IMR-90 (cell line): ENCODE results near the gene MYO1C. TPM values are rescaled to one million over a fixed set of nuclear protein-coding genes. Genes with fewer than 3 reads are reported as not detected.

Experiments
- ATAC-seq: fragments of 200-7000 bp; cut with Tn5 transposase; 2 replicates; pipeline ENCODE4 v1.9.1; 2020; ENCODE audit warnings: low read depth, mild to moderate bottlenecking, moderate library complexity
- BruUV-seq: library from RNA; stranded (reverse); fragments of 400-500 nt; replicated peaks from 2 replicates; lab custom pipeline; 2021; lab: Mats Ljungman, UMichigan
- CTCF ChIA-PET: fragments of 300-600 bp; formaldehyde crosslinking; extraction: SDS; loops from one replicate; lab custom pipeline; 2021; ENCODE audit warnings: antibody characterized with exemption; lab: Yijun Ruan, JAX
- POLR2A ChIA-PET: fragments of 300-600 bp; sonication (Branson Sonifier 250); formaldehyde crosslinking; loops from one replicate; lab custom pipeline; 2022; ENCODE audit warnings: antibody characterized with exemption; ENCODE audit not compliant: unreplicated experiment; lab: Charles Lee
- DNase-seq: peaks from one replicate; pipeline ENCODE4 v3.0.0; 2013
- H2AFZ ChIP-seq: replicated peaks from 2 replicates; pipeline ENCODE3; 2013; ENCODE audit warnings: low read length, mild to moderate bottlenecking; ENCODE audit not compliant: poor library complexity
- H2AK5ac ChIP-seq: 2 replicates; pipeline ENCODE4 v1.6.1; 2013; ENCODE audit warnings: low read depth, low read length, inconsistent platforms
- H2AK9ac ChIP-seq: replicated peaks from 2 replicates; pipeline ENCODE3; 2013; ENCODE audit warnings: mild to moderate bottlenecking, low read depth, low read length, moderate library complexity; ENCODE audit not compliant: poor library complexity
- H2BK120ac ChIP-seq: 2 replicates; pipeline ENCODE4 v1.6.1; 2013; ENCODE audit warnings: low read depth, low read length, inconsistent platforms
- H2BK15ac ChIP-seq: 3 replicates; pipeline ENCODE4 v1.6.1; 2013; ENCODE audit warnings: low read depth, low read length, inconsistent platforms
- H2BK20ac ChIP-seq: 2 replicates; pipeline ENCODE4 v1.6.1; 2013; ENCODE audit warnings: low read depth, mild to moderate bottlenecking, inconsistent platforms, low read length, moderate library complexity
- H2BK5ac ChIP-seq: 2 replicates; pipeline ENCODE4 v1.6.1; 2013; ENCODE audit warnings: mild to moderate bottlenecking, low read depth, low read length, inconsistent platforms; ENCODE audit not compliant: poor library complexity, severe bottlenecking
- H3K14ac ChIP-seq: replicated peaks from 2 replicates; pipeline ENCODE4 v1.6.1; 2013; ENCODE audit warnings: low read depth, low read length, inconsistent platforms
- H3K18ac ChIP-seq: 2 replicates; pipeline ENCODE4 v1.6.1; 2013; ENCODE audit warnings: low read depth, low read length, control low read depth
- H3K23ac ChIP-seq: 2 replicates; pipeline ENCODE4 v1.6.1; 2013; ENCODE audit warnings: low read depth, low read length, inconsistent platforms
- H3K27ac ChIP-seq: 2 replicates; pipeline ENCODE4 v1.5.1; 2013; ENCODE audit warnings: mild to moderate bottlenecking, control low read depth, low read length; ENCODE audit not compliant: insufficient read depth
- H3K27me3 ChIP-seq: 2 replicates; pipeline ENCODE4 v1.6.1; 2013; ENCODE audit warnings: low read length; ENCODE audit not compliant: control insufficient read depth, insufficient read depth
- H3K36me3 ChIP-seq: 2 replicates; pipeline ENCODE4 v1.6.1; 2013; ENCODE audit warnings: low read length, mixed read lengths; ENCODE audit not compliant: control insufficient read depth, insufficient read depth
- H3K4ac ChIP-seq: 2 replicates; pipeline ENCODE4 v1.6.1; 2013; ENCODE audit warnings: low read depth, low read length, inconsistent platforms
- H3K4me1 ChIP-seq: 2 replicates; pipeline ENCODE4 v1.6.1; 2013; ENCODE audit warnings: low read length, mixed read lengths; ENCODE audit not compliant: control insufficient read depth, insufficient read depth
- H3K4me2 ChIP-seq: 2 replicates; pipeline ENCODE4 v1.6.1; 2013; ENCODE audit warnings: low read depth, mild to moderate bottlenecking, control low read depth, low read length, moderate library complexity
- H3K4me3 ChIP-seq: 2 replicates; pipeline ENCODE4 v1.5.1; 2013; ENCODE audit warnings: low read depth, mild to moderate bottlenecking, control low read depth, low read length, moderate library complexity; ENCODE audit not compliant: insufficient read depth
- H3K56ac ChIP-seq: 2 replicates; pipeline ENCODE4 v1.6.1; 2013; ENCODE audit warnings: low read length, inconsistent platforms; ENCODE audit not compliant: insufficient read depth; ENCODE audit errors: extremely low read depth
- H3K79me1 ChIP-seq, 2 experiments: 2 replicates each; pipeline ENCODE4 v1.6.1; 2013; ENCODE audit warnings: low read length in 2 of 2, inconsistent platforms in 1 of 2, low read depth in 1 of 2
- H3K9ac ChIP-seq: 2 replicates; pipeline ENCODE4 v1.6.1; 2013; ENCODE audit warnings: low read depth, low read length, control low read depth
- H3K9me1 ChIP-seq: 2 replicates; pipeline ENCODE4 v1.6.1; 2013; ENCODE audit warnings: low read length, inconsistent platforms; ENCODE audit not compliant: insufficient read depth
- H3K9me3 ChIP-seq: 2 replicates; pipeline ENCODE4 v1.6.1; 2013; ENCODE audit warnings: low read length; ENCODE audit not compliant: control insufficient read depth, insufficient read depth
- H4K20me1 ChIP-seq: 2 replicates; pipeline ENCODE4 v1.6.1; 2013; ENCODE audit warnings: low read length, inconsistent platforms; ENCODE audit not compliant: insufficient read depth
- H4K5ac ChIP-seq: 2 replicates; pipeline ENCODE4 v1.6.1; 2013; ENCODE audit warnings: mild to moderate bottlenecking, low read depth, low read length, control low read depth
- H4K8ac ChIP-seq, 2 experiments: 2 replicates each; pipeline ENCODE4 v1.6.1; 2013; ENCODE audit warnings: low read depth in 2 of 2, low read length in 2 of 2, control low read depth in 1 of 2, inconsistent platforms in 1 of 2
- H4K91ac ChIP-seq: 2 replicates; pipeline ENCODE4 v1.6.1; 2013; ENCODE audit warnings: low read depth, low read length, inconsistent platforms; ENCODE audit not compliant: insufficient read depth
- BHLHE40 ChIP-seq: fragments of 150-350 bp; IDR thresholded peaks from 2 replicates; pipeline ENCODE4 v1.6.1; 2016; ENCODE audit warnings: mild to moderate bottlenecking, low read depth, low read length
- CEBPB ChIP-seq: IDR thresholded peaks from 2 replicates; pipeline ENCODE4 v1.6.1; 2012; ENCODE audit warnings: low read depth, low read length, improper control_type of control experiment
- CHD1 ChIP-seq: IDR thresholded peaks from 2 replicates; pipeline ENCODE4 v1.6.1; 2012; ENCODE audit warnings: low read depth, low read length, improper control_type of control experiment
- CTCF ChIP-seq: conservative IDR thresholded peaks from 2 replicates; pipeline ENCODE4 v1.5.1; 2012; ENCODE audit warnings: mild to moderate bottlenecking, low read depth, low read length, improper control_type of control experiment
- ELK1 ChIP-seq: fragments of 150-350 bp; IDR thresholded peaks from 2 replicates; pipeline ENCODE4 v1.6.1; 2016; ENCODE audit warnings: low read depth, mild to moderate bottlenecking, low read length, moderate library complexity, borderline replicate concordance
- FOS ChIP-seq: fragments of 150-350 bp; IDR thresholded peaks from 2 replicates; pipeline ENCODE4 v1.6.1; 2016; ENCODE audit warnings: low read depth, low read length
- MAFK ChIP-seq: IDR thresholded peaks from 2 replicates; pipeline ENCODE4 v1.6.1; 2012; ENCODE audit warnings: low read depth, low read length, improper control_type of control experiment
- MAZ ChIP-seq: IDR thresholded peaks from 2 replicates; pipeline ENCODE4 v1.6.1; 2012; ENCODE audit warnings: low read depth, mild to moderate bottlenecking, low read length, improper control_type of control experiment, moderate library complexity, borderline replicate concordance
- MXI1 ChIP-seq: IDR thresholded peaks from 2 replicates; pipeline ENCODE4 v1.6.1; 2012; ENCODE audit warnings: low read depth, mild to moderate bottlenecking, low read length, moderate library complexity, borderline replicate concordance
- NFE2L2 ChIP-seq: fragments of 150-350 bp; IDR thresholded peaks from 2 replicates; pipeline ENCODE4 v1.6.1; 2016; ENCODE audit warnings: low read depth, mild to moderate bottlenecking, low read length
- POLR2A ChIP-seq: IDR thresholded peaks from 2 replicates; pipeline ENCODE4 v1.6.1; 2012; ENCODE audit warnings: mild to moderate bottlenecking, low read depth, low read length
- RAD21 ChIP-seq: IDR thresholded peaks from 2 replicates; pipeline ENCODE4 v1.6.1; 2012; ENCODE audit warnings: low read length, improper control_type of control experiment
- RCOR1 ChIP-seq: IDR thresholded peaks from 2 replicates; pipeline ENCODE4 v1.6.1; 2012; ENCODE audit warnings: mild to moderate bottlenecking, low read length, improper control_type of control experiment; ENCODE audit not compliant: insufficient replicate concordance
- RFX5 ChIP-seq: IDR thresholded peaks from 2 replicates; pipeline ENCODE4 v1.8.0; 2012; ENCODE audit warnings: low read depth, mild to moderate bottlenecking, low read length, moderate library complexity
- SMC3 ChIP-seq: fragments of 150-350 bp; IDR thresholded peaks from 2 replicates; pipeline ENCODE4 v1.6.1; 2016; ENCODE audit warnings: low read depth, mild to moderate bottlenecking, antibody characterized with exemption, low read length, moderate library complexity
- USF2 ChIP-seq: fragments of 150-350 bp; IDR thresholded peaks from 2 replicates; pipeline ENCODE4 v1.6.1; 2017; ENCODE audit warnings: mild to moderate bottlenecking, antibody characterized with exemption, low read length, low read depth
- WGBS, 2 experiments: methylation state at CpG; one replicate each; pipeline versions ENCODE4 v1.1.5 to v1.1.7; 2013; ENCODE audit warnings: missing lambda C conversion rate in 2 of 2; ENCODE audit not compliant: insufficient read length in 1 of 2; ENCODE audit errors: extremely low coverage in 2 of 2; 5-methylcytosine and 5-hydroxymethylcytosine counted together
- dilution Hi-C: fragments of 300-500 bp; cut with HindIII; formaldehyde crosslinking; loops from one replicate; pipeline ENCODE4 v1.14.3; 2018; ENCODE audit warnings: low sequenced_read_pairs; ENCODE audit not compliant: unreplicated experiment
- in situ Hi-C: fragments of 300-500 bp; cut with MboI; formaldehyde crosslinking; loops from 3 replicates; pipeline ENCODE4 v1.14.3; 2019; ENCODE audit warnings: low sequenced_read_pairs, inconsistent platforms, mixed read lengths
- intact Hi-C: fragments of 100-400 bp; cut with micrococcal nuclease; formaldehyde crosslinking; loops from 2 replicates; pipeline ENCODE4 v1.10.0; 2022
- polyA plus RNA-seq, 3 experiments: library from polyadenylated mRNA; depleted of rRNA; stranded (reverse); fragments of >200 nt; gene quantifications; 2 replicates each; pipeline ENCODE4 v1.2.3, GENCODE V29; 2012; ENCODE audit warnings: low replicate concordance in 1 of 3
- total RNA-seq: library from RNA; depleted of rRNA; stranded (reverse); fragments of >200 nt; gene quantifications from 2 replicates; pipeline ENCODE4 v1.2.3, GENCODE V29; 2012

Gene MYO1C
- total and polyA plus RNA-seq, 2 of the 4 experiments (the other 2 are of a cell fraction) = 162 to 196 TPM

DNA sequence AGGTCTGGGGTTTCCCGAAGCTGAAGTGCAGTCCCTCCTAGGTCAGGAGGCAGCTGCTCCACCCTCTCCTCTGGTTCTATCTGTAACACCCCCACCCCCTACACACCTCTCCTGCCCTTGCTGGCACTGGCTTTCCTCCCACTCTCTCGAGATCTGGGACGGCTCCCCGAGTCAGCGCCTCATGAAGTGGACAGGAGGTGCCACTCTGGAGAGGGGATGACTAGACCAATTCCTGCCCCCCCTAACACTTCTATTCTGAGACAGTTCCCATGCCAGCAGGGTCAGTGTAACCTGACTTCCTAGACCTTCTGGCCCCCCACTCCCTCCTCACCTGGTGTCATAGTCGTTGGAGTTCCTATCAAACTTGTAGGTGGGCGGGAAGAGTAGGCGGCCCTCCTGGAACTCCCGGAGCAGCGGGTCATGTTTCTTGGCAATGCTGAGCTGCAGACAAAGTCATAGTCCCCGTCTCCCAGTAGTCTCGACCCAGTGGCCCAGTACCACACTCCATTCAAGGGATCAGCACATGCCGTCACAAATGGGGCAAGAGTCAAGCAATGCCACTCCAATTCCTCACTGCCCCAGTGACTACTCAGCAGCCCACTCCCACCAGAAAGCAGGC, 14.3 kb upstream of the MYO1C start:
- Histone ChIP-seq H2BK15ac (no peak overlapping the region), H3K27me3 (no peaks in the 10 kb centered on the region), H2AFZ (no peak overlapping the region), H3K23ac (no peak overlapping the region), H3K4me3 (no peak overlapping the region), H2AK9ac (no peak overlapping the region), H2BK20ac (no peak overlapping the region), H4K5ac (no peak overlapping the region), H4K91ac (no peak overlapping the region), H3K36me3 (peaks cover 29% of the 10 kb centered on the region), H3K9me3 (no peaks in the 10 kb centered on the region), H3K4me1 (no peaks in the 10 kb centered on the region), H3K4me2 (no peak overlapping the region), H3K27ac (no peak overlapping the region), H3K9ac (no peak overlapping the region), H3K56ac (no peak overlapping the region), H2BK120ac (no peak overlapping the region), H3K4ac (no peak overlapping the region), H2BK5ac (no peak overlapping the region), H4K8ac (no peak overlapping the region), H4K20me1 (no peaks in the 10 kb centered on the region), H2AK5ac (no peak overlapping the region), H3K79me1 (peaks cover 0 to 6% of the 10 kb centered on the region in 2 experiments; a peak in 2 of 4 replicates), H3K14ac (no peak overlapping the region), H3K18ac (no peak overlapping the region), H3K9me1 (no peaks in the 10 kb centered on the region)
- BruUV-seq = no TSS peak
- DNase-seq = no peak
- in situ Hi-C loops = no loop called here
- 100% methylated on average over 2 of the region's 13 CpGs; no CpG with 5 or more reads in 1 of the 2 experiments for WGBS, 2 experiments
- dilution Hi-C loops = no loop called here
- ChIA-PET POLR2A (no interaction called here), CTCF (interaction anchor here (1.5 kb wide), 1 partner anchor 9 kb away, joined by 3 read pairs; no protein-coding TSS in a partner anchor)
- intact Hi-C loops = no loop called here
- no peak for ATAC-seq
- TF ChIP-seq RAD21 (no peak), CTCF (no peak), NFE2L2 (no peak), BHLHE40 (no peak), MAZ (no peak), CHD1 (no peak), FOS (no peak), ELK1 (no peak), USF2 (no peak), MAFK (no peak), RCOR1 (no peak), RFX5 (no peak), CEBPB (no peak), SMC3 (no peak), MXI1 (no peak), POLR2A (no peak)
